ENCODE results near the gene SH3TC1.

SH3TC1 gene

DNA sequence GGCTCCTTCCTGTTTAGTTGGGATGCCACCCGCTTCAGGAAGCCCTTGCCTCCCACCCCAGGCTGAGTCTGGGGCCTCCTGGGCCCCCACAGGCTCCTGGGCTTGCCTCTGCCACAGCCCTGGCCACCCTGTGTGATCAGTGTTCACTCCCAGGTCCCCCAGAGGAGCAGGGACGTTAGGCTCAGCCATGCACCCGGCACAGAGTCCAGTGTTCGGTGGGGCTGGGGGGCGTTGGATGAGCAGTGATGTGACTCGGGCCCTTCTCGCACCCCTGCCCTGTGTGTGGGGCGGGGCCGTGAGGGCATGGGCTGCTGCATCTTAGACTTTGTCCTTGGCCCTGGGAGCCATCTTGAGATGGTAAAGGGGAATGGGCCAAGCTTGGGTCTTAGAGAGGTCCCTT lies 40.6 kb downstream of the SH3TC1 start:
- Histone ChIP-seq H3K27me3 (ENCODE audit: control insufficient read depth, insufficient read depth, low read length) (no peaks in the 10 kb centered on the region), H3K9me3 (ENCODE audit: control insufficient read depth, insufficient read depth, low read length) (no peaks in the 10 kb centered on the region), H3K4me3 (ENCODE audit: low read depth, low read length) (no peak overlapping the region), H3K4me1 (ENCODE audit: control insufficient read depth, insufficient read depth, low read length) (peaks cover 2% of the 10 kb centered on the region), H3K9ac (ENCODE audit: low read depth, low read length) (no peak overlapping the region), H3K36me3 (ENCODE audit: control insufficient read depth, insufficient read depth, low read length) (peaks cover 4% of the 10 kb centered on the region)

GRCh38 chr4:8240211-8241041 lies 41.3 kb downstream of the SH3TC1 start:
- peaks cover 4% of the 10 kb centered on the region for H3K36me3 ChIP-seq (ENCODE audit: control insufficient read depth, insufficient read depth, low read length)
- no peaks in the 10 kb centered on the region for H3K27me3 ChIP-seq (ENCODE audit: control insufficient read depth, insufficient read depth, low read length)
- no peak overlapping the region for H3K9ac ChIP-seq (ENCODE audit: low read depth, low read length)
- peaks cover 2% of the 10 kb centered on the region for H3K4me1 ChIP-seq (ENCODE audit: control insufficient read depth, insufficient read depth, low read length)
- no peak overlapping the region for H3K4me3 ChIP-seq (ENCODE audit: low read depth, low read length)
- H3K9me3 ChIP-seq (ENCODE audit: control insufficient read depth, insufficient read depth, low read length), result no peaks in the 10 kb centered on the region

GRCh38 chr4:8241211-8241779 lies 42.2 kb downstream of the SH3TC1 start:
- Histone ChIP-seq H3K9ac (ENCODE audit: low read depth, low read length) (no peak overlapping the region), H3K36me3 (ENCODE audit: control insufficient read depth, insufficient read depth, low read length) (peaks cover 4% of the 10 kb centered on the region), H3K27me3 (ENCODE audit: control insufficient read depth, insufficient read depth, low read length) (no peaks in the 10 kb centered on the region), H3K9me3 (ENCODE audit: control insufficient read depth, insufficient read depth, low read length) (no peaks in the 10 kb centered on the region), H3K4me3 (ENCODE audit: low read depth, low read length) (no peak overlapping the region), H3K4me1 (ENCODE audit: control insufficient read depth, insufficient read depth, low read length) (peaks cover 2% of the 10 kb centered on the region)

GRCh38 chr4:8241895-8242696 lies 43.0 kb downstream of the SH3TC1 start:
- Histone ChIP-seq H3K4me1 (ENCODE audit: control insufficient read depth, insufficient read depth, low read length) (peaks cover 2% of the 10 kb centered on the region), H3K36me3 (ENCODE audit: control insufficient read depth, insufficient read depth, low read length) (peaks cover 4% of the 10 kb centered on the region), H3K27me3 (ENCODE audit: control insufficient read depth, insufficient read depth, low read length) (no peaks in the 10 kb centered on the region), H3K9me3 (ENCODE audit: control insufficient read depth, insufficient read depth, low read length) (no peaks in the 10 kb centered on the region), H3K9ac (ENCODE audit: low read depth, low read length) (no peak overlapping the region), H3K4me3 (ENCODE audit: low read depth, low read length) (no peak overlapping the region)

DNA sequence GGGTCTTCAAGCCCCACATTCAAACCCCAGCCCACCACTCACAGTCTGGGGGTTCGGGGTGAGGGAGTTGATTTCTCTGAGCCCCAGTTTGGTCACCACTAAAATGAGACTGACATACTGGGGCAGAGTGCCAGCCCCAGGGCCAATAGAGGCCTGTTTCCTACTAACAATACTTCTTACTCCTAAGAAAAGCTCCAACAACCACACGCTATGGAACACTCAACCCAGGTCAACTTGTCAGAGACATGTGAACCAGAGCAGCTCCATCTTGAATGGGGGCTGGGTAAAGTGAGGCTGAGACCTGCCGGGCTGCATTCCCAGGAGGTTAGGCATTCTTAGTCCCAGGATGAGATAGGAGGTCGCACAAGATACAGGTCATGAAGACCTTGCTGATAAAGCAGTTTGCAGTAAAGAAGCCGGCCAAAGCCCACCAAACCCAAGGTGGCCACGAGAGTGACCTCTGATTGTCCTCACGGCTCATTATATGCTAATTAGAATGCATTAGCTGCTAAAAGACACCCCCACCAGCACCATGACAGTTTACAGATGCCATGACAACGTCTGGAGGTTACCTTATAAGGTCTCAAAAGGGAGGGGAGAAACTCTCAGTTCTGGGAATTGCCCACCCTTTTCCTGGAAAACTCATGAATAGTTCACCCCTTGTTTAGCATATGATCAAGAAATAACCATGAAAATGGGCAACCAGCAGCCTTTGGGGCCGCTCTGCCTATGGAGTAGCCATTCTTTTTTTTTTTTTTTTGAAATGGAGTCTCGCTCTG lies 43.9 kb downstream of the SH3TC1 start:
- Histone ChIP-seq H3K36me3 (ENCODE audit: control insufficient read depth, insufficient read depth, low read length) (peaks cover 4% of the 10 kb centered on the region), H3K4me1 (ENCODE audit: control insufficient read depth, insufficient read depth, low read length) (peaks cover 2% of the 10 kb centered on the region), H3K4me3 (ENCODE audit: low read depth, low read length) (no peak overlapping the region), H3K9ac (ENCODE audit: low read depth, low read length) (no peak overlapping the region), H3K9me3 (ENCODE audit: control insufficient read depth, insufficient read depth, low read length) (no peaks in the 10 kb centered on the region), H3K27me3 (ENCODE audit: control insufficient read depth, insufficient read depth, low read length) (no peaks in the 10 kb centered on the region)

DNA sequence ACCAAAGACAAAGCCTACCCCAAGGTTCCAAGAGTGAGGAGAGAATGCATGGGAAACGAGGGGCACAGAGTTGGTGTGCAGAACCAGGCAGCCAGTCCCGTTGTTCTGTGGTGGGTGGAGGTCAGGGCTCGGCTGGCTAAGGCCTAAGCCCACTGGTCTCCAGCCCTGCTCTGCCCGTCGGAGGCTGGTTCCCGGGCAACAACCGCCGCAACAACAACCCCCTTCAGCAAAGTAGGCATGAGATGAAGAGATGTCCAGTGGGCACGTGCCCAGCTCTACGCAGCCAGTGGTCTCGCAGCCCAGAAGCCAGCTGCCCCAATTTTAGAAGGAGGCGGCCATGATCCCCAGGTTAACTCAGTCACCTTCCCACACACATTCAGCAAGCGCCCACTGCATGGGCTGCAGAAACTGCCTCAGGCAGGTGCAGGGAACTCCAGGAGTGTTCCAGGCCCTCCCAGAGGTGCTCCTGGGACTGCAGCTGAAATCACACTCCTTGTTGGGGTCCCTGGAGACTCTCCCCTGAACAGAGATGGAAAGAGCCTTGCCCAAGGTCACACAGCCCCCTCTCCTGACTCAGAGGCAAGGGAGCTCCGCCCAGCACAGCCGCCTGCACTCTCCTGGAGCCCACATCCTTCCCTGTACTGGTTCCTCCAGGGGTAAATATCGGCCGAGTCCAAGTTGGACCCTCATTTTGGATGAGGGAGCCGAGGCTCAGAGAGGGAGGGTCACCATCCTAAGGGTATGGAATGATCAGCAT lies 45.1 kb downstream of the SH3TC1 start:
- H3K4me1 ChIP-seq (ENCODE audit: control insufficient read depth, insufficient read depth, low read length), result no peaks in the 10 kb centered on the region
- H3K9ac ChIP-seq (ENCODE audit: low read depth, low read length), result no peak overlapping the region
- no peak overlapping the region for H3K4me3 ChIP-seq (ENCODE audit: low read depth, low read length)
- no peaks in the 10 kb centered on the region for H3K9me3 ChIP-seq (ENCODE audit: control insufficient read depth, insufficient read depth, low read length)
- H3K27me3 ChIP-seq (ENCODE audit: control insufficient read depth, insufficient read depth, low read length), result no peaks in the 10 kb centered on the region
- H3K36me3 ChIP-seq (ENCODE audit: control insufficient read depth, insufficient read depth, low read length), result peaks cover 4% of the 10 kb centered on the region

DNA sequence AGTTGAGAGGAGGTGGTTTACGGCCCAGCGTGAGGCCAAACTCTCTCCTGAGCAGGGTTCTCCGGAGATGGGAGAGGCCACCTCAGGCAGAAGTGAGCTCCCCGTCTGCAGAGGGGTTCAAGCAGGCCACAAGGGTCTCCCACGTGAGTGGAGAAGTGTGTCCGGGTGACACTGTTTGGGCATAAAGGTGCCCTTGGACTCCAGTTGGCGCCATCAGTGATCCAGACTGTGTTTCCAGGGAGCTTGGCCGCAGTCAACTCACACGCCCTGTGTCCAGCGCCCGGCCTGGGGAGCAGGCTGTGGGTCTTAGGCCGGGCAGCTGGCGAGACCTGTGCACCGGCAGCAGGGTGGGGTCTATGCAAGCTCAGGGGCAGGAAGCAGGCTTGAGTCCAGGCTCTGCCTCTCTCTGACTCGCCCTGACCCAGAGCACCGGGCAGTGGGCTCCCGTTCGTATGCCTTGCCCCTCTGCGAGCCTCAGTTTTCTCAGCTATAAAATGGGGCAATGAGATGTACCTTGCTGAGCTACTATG lies 45.9 kb downstream of the SH3TC1 start:
- H3K9ac ChIP-seq (ENCODE audit: low read depth, low read length), result no peak overlapping the region
- H3K27me3 ChIP-seq (ENCODE audit: control insufficient read depth, insufficient read depth, low read length), result no peaks in the 10 kb centered on the region
- H3K9me3 ChIP-seq (ENCODE audit: control insufficient read depth, insufficient read depth, low read length), result no peaks in the 10 kb centered on the region
- H3K36me3 ChIP-seq (ENCODE audit: control insufficient read depth, insufficient read depth, low read length), result no peaks in the 10 kb centered on the region
- no peak overlapping the region for H3K4me3 ChIP-seq (ENCODE audit: low read depth, low read length)
- H3K4me1 ChIP-seq (ENCODE audit: control insufficient read depth, insufficient read depth, low read length), result no peaks in the 10 kb centered on the region

DNA sequence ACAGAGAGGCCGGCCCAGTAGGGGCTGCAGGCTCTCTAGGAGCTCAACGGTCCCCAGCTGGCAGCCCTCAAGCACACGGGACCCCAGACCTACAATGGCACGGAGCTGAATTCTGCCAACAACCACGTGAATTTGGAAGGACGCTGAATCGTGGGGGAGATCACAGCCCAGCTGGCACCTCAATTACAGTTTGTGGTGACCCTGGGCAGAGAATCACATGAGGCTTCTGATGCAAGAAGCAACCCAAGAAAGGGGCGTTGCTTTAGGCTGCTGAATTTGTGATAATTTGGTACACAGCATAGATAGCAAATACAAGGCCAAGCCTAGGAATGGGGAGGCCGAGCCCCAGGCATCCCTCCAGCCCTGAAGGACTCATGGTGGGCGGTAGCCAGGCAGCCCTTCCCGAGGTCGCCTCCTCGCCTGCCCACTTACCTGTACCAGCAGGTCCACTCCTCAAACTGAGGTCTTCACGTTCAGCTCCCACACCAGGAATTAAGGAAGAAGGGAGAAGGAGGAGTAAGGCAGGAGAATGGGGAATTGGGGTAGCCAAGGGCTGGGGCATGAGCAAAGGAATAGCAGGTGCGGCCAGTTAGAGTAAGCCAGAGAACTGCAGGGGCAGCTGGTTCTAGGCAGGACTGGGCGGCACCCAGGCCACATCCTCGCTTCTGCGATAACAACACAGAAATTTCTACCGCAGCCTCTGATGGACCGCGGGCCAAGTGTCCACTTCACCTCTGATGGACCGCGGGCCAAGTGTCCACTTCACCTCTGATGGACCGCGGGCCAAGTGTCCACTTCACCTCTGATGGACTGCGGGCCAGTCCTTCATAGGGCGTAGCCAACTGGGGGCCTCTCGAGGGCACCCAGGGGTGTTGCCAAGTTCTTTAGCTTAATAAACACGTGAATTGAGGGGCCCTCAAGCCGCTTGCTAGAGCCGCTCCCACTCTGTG lies 47.1 kb downstream of the SH3TC1 start:
- Histone ChIP-seq H3K9me3 (ENCODE audit: control insufficient read depth, insufficient read depth, low read length) (no peaks in the 10 kb centered on the region), H3K4me3 (ENCODE audit: low read depth, low read length) (no peak overlapping the region)

DNA sequence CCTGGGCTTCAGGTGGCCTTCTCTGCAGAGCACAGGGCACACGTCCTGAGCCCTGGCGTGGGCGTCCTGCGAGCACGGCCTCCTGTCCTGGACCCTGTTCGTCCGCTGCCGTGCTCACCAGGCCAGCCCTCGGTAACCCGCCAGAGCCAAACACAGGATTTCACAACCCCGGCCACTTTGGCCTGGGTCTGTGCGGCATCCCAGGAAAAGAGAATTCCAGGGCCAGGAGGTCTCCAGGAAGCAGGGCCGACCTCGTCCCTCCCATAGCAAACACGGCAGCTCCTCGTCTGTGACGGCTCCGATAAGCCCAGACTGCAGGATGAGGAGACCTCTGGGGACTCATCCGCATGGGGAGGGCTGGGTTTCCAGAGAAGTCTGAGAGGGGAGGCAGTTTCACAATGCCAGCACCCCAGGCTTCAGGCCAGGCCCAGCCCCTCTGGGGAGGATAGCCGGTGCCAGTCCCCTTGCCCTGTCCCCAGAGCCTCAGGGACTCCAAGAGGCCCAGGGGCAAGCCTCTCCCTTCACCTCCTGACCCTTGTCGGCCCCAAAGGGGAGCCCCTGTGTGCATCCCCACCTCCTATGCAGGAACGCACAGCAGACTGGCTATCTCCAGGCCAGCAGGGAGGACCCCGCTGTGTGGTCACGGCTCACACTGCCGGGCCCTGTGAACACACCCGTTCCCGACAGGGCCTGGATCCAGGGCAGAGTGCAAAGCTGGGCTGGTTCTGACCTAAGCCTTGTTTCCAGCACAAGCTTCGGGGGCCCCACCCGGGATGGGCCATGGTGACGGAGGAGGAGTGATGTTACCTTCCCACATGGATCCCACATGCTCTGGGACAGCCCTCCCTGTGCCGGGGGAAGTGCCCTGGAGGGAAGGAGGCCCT lies 48.2 kb downstream of the SH3TC1 start:
- Histone ChIP-seq H3K9me3 (ENCODE audit: control insufficient read depth, insufficient read depth, low read length) (no peaks in the 10 kb centered on the region), H3K27me3 (ENCODE audit: control insufficient read depth, insufficient read depth, low read length) (no peaks in the 10 kb centered on the region)

More for the DNA sequence above, 47.1 kb downstream of the SH3TC1 start:
- no peaks in the 10 kb centered on the region for H3K4me1 ChIP-seq (ENCODE audit: control insufficient read depth, insufficient read depth, low read length)
- no peaks in the 10 kb centered on the region for H3K36me3 ChIP-seq (ENCODE audit: control insufficient read depth, insufficient read depth, low read length)
- no peak overlapping the region for H3K9ac ChIP-seq (ENCODE audit: low read depth, low read length)
- no peaks in the 10 kb centered on the region for H3K27me3 ChIP-seq (ENCODE audit: control insufficient read depth, insufficient read depth, low read length)

More for the DNA sequence above, 48.2 kb downstream of the SH3TC1 start:
- Histone ChIP-seq H3K9ac (ENCODE audit: low read depth, low read length) (no peak overlapping the region), H3K4me1 (ENCODE audit: control insufficient read depth, insufficient read depth, low read length) (no peaks in the 10 kb centered on the region), H3K4me3 (ENCODE audit: low read depth, low read length) (no peak overlapping the region), H3K36me3 (ENCODE audit: control insufficient read depth, insufficient read depth, low read length) (no peaks in the 10 kb centered on the region)

Data from iPS-15b (cell line).